GM12878 (cell line): ENCODE data around the gene USP14. TPM values are rescaled to one million over a fixed set of nuclear protein-coding genes. Genes with fewer than 3 reads are reported as not detected.

Experiments used
- ATAC-seq: fragments of 200-7000 bp; cut with Tn5 transposase; 3 replicates; pipeline ENCODE4 v1.9.1; 2020; ENCODE audit warnings: mild to moderate bottlenecking, moderate library complexity
- BruUV-seq: library from RNA; stranded (reverse); fragments of 400-500 nt; replicated peaks from 2 replicates; lab custom pipeline; 2021; lab: Mats Ljungman, UMichigan
- CTCF ChIA-PET: fragments of 300-600 bp; sonication (Branson Sonifier 250); formaldehyde crosslinking; extraction: SDS; loops from one replicate; lab custom pipeline; 2021; ENCODE audit warnings: inconsistent platforms; lab: Yijun Ruan, JAX
- POLR2A ChIA-PET: fragments of 350-600 bp; formaldehyde crosslinking; extraction: SDS; loops from one replicate; lab custom pipeline; 2021; ENCODE audit warnings: inconsistent platforms; lab: Charles Lee
- RAD21 ChIA-PET: fragments of 300-600 bp; sonication (Branson Sonifier 250); formaldehyde crosslinking; loops from one replicate; lab custom pipeline; 2023; ENCODE audit warnings: antibody characterized with exemption; ENCODE audit not compliant: unreplicated experiment; lab: Charles Lee
- SMC1A ChIA-PET: fragments of 300-600 bp; sonication (Branson Sonifier 250); formaldehyde crosslinking; loops from one replicate; lab custom pipeline; 2023; ENCODE audit not compliant: unreplicated experiment, uncharacterized antibody; lab: Charles Lee
- DNase-seq: peaks from one replicate; pipeline ENCODE4 v3.0.0-alpha.2; 2011; ENCODE audit warnings: low read depth, low spot score
- FAIRE-seq: peaks from 3 replicates; lab custom pipeline; 2011; peaks lifted over from hg19 to GRCh38; lab: Jason Lieb, UNC
- H2AFZ ChIP-seq: 2 replicates; pipeline ENCODE4 v1.6.0; 2011; ENCODE audit warnings: low read depth, low read length, control low read depth; ENCODE audit not compliant: control insufficient read depth
- H3K27ac ChIP-seq: 2 replicates; pipeline ENCODE4 v1.5.1; 2011; ENCODE audit warnings: control low read depth; ENCODE audit not compliant: control insufficient read depth, insufficient read depth
- H3K27me3 ChIP-seq, 2 experiments: replicated peaks in 1 of 2; 2 replicates each; pipeline versions ENCODE4 v1.6.0 to v1.6.1; 2011; ENCODE audit warnings: low read length in 1 of 2; ENCODE audit not compliant: control insufficient read depth in 2 of 2, insufficient read depth in 2 of 2
- H3K36me3 ChIP-seq, 2 experiments: 2 replicates each; pipeline ENCODE4 v1.5.1; 2011; ENCODE audit warnings: low read length in 1 of 2; ENCODE audit not compliant: control insufficient read depth in 2 of 2, insufficient read depth in 2 of 2
- H3K4me1 ChIP-seq: 2 replicates; pipeline ENCODE4 v1.6.1; 2011; ENCODE audit warnings: mild to moderate bottlenecking, low read length, moderate library complexity, mixed read lengths; ENCODE audit not compliant: control insufficient read depth, insufficient read depth
- H3K4me2 ChIP-seq: 2 replicates; pipeline ENCODE4 v1.6.0; 2011; ENCODE audit warnings: control low read depth; ENCODE audit not compliant: control insufficient read depth, insufficient read depth
- H3K4me3 ChIP-seq: fragments of 200-600 bp; sonication (generic); 2 replicates; pipeline ENCODE4 v1.5.1; 2016
- H3K79me2 ChIP-seq: 2 replicates; pipeline ENCODE4 v1.6.0; 2011; ENCODE audit warnings: low read length; ENCODE audit not compliant: control insufficient read depth, insufficient read depth
- H3K9ac ChIP-seq: 2 replicates; pipeline ENCODE4 v1.8.0; 2011; ENCODE audit warnings: low read length, control low read depth, mixed read lengths; ENCODE audit not compliant: control insufficient read depth, insufficient read depth
- H3K9me3 ChIP-seq: replicated peaks from 3 replicates; pipeline ENCODE4 v1.5.1; 2011; ENCODE audit warnings: mild to moderate bottlenecking, low read length; ENCODE audit not compliant: control insufficient read depth, insufficient read depth
- H4K20me1 ChIP-seq: 2 replicates; pipeline ENCODE4 v1.6.0; 2011; ENCODE audit not compliant: control insufficient read depth, insufficient read depth
- BCLAF1 ChIP-seq: fragments of 450-650 bp; IDR thresholded peaks from 2 replicates; pipeline ENCODE4 v1.6.1; 2017; ENCODE audit warnings: antibody characterized with exemption, mild to moderate bottlenecking, moderate library complexity
- BMI1 ChIP-seq: fragments of 450-650 bp; IDR thresholded peaks from 2 replicates; pipeline ENCODE4 v1.6.1; 2016; ENCODE audit warnings: mild to moderate bottlenecking, moderate library complexity, borderline replicate concordance
- CBX5 ChIP-seq: sonication (generic); IDR thresholded peaks from 2 replicates; pipeline ENCODE4 v1.6.1; 2016; ENCODE audit warnings: low read depth, moderate library complexity, mild to moderate bottlenecking, inconsistent platforms
- FOS ChIP-seq: IDR thresholded peaks from 3 replicates; pipeline ENCODE4 v1.6.1; 2011; ENCODE audit warnings: borderline replicate concordance; ENCODE audit not compliant: insufficient read length; ENCODE audit errors: extremely low read depth
- FOXM1 ChIP-seq: IDR thresholded peaks from 2 replicates; pipeline ENCODE4 v1.6.1; 2012; ENCODE audit warnings: low read depth, mild to moderate bottlenecking, inconsistent platforms, low read length, moderate library complexity
- KDM1A ChIP-seq: fragments of 200-600 bp; sonication (generic); IDR thresholded peaks from 2 replicates; pipeline ENCODE4 v1.6.1; 2016; ENCODE audit warnings: borderline replicate concordance
- KLF5 ChIP-seq: fragments of 450-650 bp; IDR thresholded peaks from 2 replicates; pipeline ENCODE4 v1.6.1; 2014; ENCODE audit warnings: mild to moderate bottlenecking; ENCODE audit not compliant: partially characterized antibody
- MEF2A ChIP-seq: IDR thresholded peaks from 2 replicates; pipeline ENCODE4 v1.6.1; 2011; ENCODE audit warnings: low read depth, mild to moderate bottlenecking, low read length, moderate library complexity; ENCODE audit not compliant: insufficient read depth
- POLR2A ChIP-seq: IDR thresholded peaks from 2 replicates; pipeline ENCODE4 v1.6.1; 2011; ENCODE audit warnings: low read depth, mild to moderate bottlenecking, low read length
- RELA ChIP-seq: fragments of 450-650 bp; IDR thresholded peaks from 2 replicates; pipeline ENCODE4 v1.8.0; 2014; ENCODE audit warnings: borderline replicate concordance; ENCODE audit not compliant: partially characterized antibody
- SMARCA5 ChIP-seq: fragments of 450-650 bp; IDR thresholded peaks from 2 replicates; pipeline ENCODE4 v1.6.1; 2017; ENCODE audit warnings: mild to moderate bottlenecking
- SPI1 ChIP-seq: IDR thresholded peaks from 2 replicates; pipeline ENCODE4 v1.6.1; 2011; ENCODE audit warnings: low read depth, mild to moderate bottlenecking, low read length, moderate library complexity, borderline replicate concordance; ENCODE audit not compliant: insufficient read depth
- WGBS: methylation state at CpG from one replicate; pipeline ENCODE4 v1.1.6; 2016; ENCODE audit warnings: low lambda C conversion rate; ENCODE audit not compliant: insufficient replicate concordance, insufficient coverage; ENCODE audit errors: missing lambda C conversion rate; 5-methylcytosine and 5-hydroxymethylcytosine counted together
- in situ Hi-C: fragments of 300-500 bp; cut with MboI; formaldehyde crosslinking; loops from 9 replicates; pipeline ENCODE4 v1.14.3; 2018; ENCODE audit warnings: mixed read lengths
- intact Hi-C: fragments of 100-400 bp; cut with micrococcal nuclease; formaldehyde crosslinking; loops from one replicate; pipeline ENCODE4 v1.14.2; 2022; ENCODE audit not compliant: unreplicated experiment
- polyA plus RNA-seq, 11 experiments: library from polyadenylated mRNA; depleted of rRNA in 4 of 11; unstranded in 6 of 11; stranded (reverse) in 5 of 11; fragments of >200 nt; fragmentation: Nextera tagmentation in 4 of 11; fragmentation: Illumina TruSeq in 1 of 11; extraction: Ambion mirVana in 4 of 11; extraction: Trizol in 1 of 11; gene quantifications; 1 replicate in 1 of 11; 2 replicates in 10 of 11; pipeline versions ENCODE4 v1.2.1 to v1.2.3, GENCODE V29; 2011 to 2016; ENCODE audit warnings: inconsistent platforms in 2 of 11, missing spikeins in 2 of 11, low read depth in 1 of 11
- total RNA-seq, 4 experiments: library from RNA; depleted of rRNA in 3 of 4; stranded (reverse); fragments of >200 nt in 3 of 4; fragmentation: Illumina TruSeq in 1 of 4; extraction: Trizol in 1 of 4; gene quantifications; 2 replicates each; pipeline versions ENCODE4 v1.2.1 to v1.2.3, GENCODE V29; 2013 to 2021
- TF ChIP-seq, protein P1 (sequence below): IDR thresholded peaks from 2 replicates; pipeline ENCODE4 v1.6.1; 2011; ENCODE audit warnings: borderline replicate concordance, low read depth, mild to moderate bottlenecking, moderate library complexity, mixed read lengths, low read length; ENCODE audit not compliant: insufficient read depth; ENCODE audit errors: extremely low read length
- TF ChIP-seq, protein P2 (sequence below): fragments of 450-650 bp; formaldehyde crosslinking; IDR thresholded peaks from 2 replicates; pipeline ENCODE4 v1.4.0; 2022; ENCODE audit warnings: mild to moderate bottlenecking, moderate library complexity
- TF ChIP-seq, protein P3 (sequence below): IDR thresholded peaks from 2 replicates; pipeline ENCODE4 v1.6.1; 2011; ENCODE audit warnings: low read depth, mild to moderate bottlenecking, low read length, moderate library complexity, borderline replicate concordance; ENCODE audit errors: extremely low read depth
- TF ChIP-seq, protein P4 (sequence below): fragments of 450-650 bp; IDR thresholded peaks from 2 replicates; pipeline ENCODE4 v1.6.1; 2017; ENCODE audit warnings: low read depth, mild to moderate bottlenecking, moderate library complexity

Gene USP14
- total and polyA plus RNA-seq, 10 of the 15 experiments (the other 5 are each of a cell fraction or from before 2014, with no cell fraction given) = 14.3 to 127 (median 29.6) TPM

GRCh38 chr18:250685-251084, 92.3 kb downstream of the USP14 start:
- FAIRE-seq (no peak), DNase-seq (no peak), ATAC-seq (no peak)
- Histone ChIP-seq H3K27me3 (no peaks in the 10 kb centered on the region), H3K4me3 (no peak overlapping the region), H3K9ac (no peak overlapping the region), H3K27ac (no peak overlapping the region), H3K4me2 (no peak overlapping the region), H3K4me1 (no peaks in the 10 kb centered on the region), H3K79me2 (no peaks in the 10 kb centered on the region), H4K20me1 (no peaks in the 10 kb centered on the region), H3K9me3 (no peaks in the 10 kb centered on the region), H2AFZ (no peak overlapping the region), H3K36me3 (peaks cover 6 to 22% of the 10 kb centered on the region in 2 experiments)
- 98% methylated on average over 2 of the region's 2 CpGs for WGBS
- ChIA-PET CTCF (interaction anchor here (0.7 to 1.5 kb wide), 3 partner anchors 11 to 20 kb away, joined by 3 to 4 read pairs (median 3); no protein-coding TSS in a partner anchor), SMC1A (no interaction called here), POLR2A (no interaction called here), RAD21 (no interaction called here)
- in situ Hi-C loops = no loop called here
- no TSS peak for BruUV-seq
- intact Hi-C loops = no loop called here
- TF ChIP-seq, protein P1, sequence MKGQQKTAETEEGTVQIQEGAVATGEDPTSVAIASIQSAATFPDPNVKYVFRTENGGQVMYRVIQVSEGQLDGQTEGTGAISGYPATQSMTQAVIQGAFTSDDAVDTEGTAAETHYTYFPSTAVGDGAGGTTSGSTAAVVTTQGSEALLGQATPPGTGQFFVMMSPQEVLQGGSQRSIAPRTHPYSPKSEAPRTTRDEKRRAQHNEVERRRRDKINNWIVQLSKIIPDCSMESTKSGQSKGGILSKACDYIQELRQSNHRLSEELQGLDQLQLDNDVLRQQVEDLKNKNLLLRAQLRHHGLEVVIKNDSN = no peak
- no peak for TF ChIP-seq FOXM1
- TF ChIP-seq MEF2A = no peak
- TF ChIP-seq BMI1 = no peak
- no peak for TF ChIP-seq POLR2A
- no peak for TF ChIP-seq FOS
- no peak for TF ChIP-seq KLF5
- TF ChIP-seq, protein P2, sequence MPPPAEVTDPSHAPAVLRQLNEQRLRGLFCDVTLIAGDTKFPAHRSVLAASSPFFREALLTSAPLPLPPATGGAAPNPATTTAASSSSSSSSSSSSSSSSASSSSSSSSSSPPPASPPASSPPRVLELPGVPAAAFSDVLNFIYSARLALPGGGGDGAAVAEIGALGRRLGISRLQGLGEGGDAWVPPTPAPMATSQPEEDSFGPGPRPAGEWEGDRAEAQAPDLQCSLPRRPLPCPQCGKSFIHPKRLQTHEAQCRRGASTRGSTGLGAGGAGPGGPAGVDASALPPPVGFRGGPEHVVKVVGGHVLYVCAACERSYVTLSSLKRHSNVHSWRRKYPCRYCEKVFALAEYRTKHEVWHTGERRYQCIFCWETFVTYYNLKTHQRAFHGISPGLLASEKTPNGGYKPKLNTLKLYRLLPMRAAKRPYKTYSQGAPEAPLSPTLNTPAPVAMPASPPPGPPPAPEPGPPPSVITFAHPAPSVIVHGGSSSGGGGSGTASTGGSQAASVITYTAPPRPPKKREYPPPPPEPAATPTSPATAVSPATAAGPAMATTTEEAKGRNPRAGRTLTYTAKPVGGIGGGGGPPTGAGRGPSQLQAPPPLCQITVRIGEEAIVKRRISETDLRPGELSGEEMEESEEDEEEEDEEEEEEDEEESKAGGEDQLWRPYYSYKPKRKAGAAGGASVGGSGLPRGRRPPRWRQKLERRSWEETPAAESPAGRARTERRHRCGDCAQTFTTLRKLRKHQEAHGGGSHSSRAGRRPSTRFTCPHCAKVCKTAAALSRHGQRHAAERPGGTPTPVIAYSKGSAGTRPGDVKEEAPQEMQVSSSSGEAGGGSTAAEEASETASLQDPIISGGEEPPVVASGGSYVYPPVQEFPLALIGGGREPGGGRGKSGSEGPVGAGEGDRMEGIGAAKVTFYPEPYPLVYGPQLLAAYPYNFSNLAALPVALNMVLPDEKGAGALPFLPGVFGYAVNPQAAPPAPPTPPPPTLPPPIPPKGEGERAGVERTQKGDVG (CRISPR knock-in tag) = no peak
- TF ChIP-seq SMARCA5 = no peak
- TF ChIP-seq CBX5 = no peak
- no peak for TF ChIP-seq RELA
- TF ChIP-seq, protein P3, sequence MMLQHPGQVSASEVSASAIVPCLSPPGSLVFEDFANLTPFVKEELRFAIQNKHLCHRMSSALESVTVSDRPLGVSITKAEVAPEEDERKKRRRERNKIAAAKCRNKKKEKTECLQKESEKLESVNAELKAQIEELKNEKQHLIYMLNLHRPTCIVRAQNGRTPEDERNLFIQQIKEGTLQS = no peak
- TF ChIP-seq SPI1 = no peak
- no peak for TF ChIP-seq KDM1A
- TF ChIP-seq BCLAF1 = no peak
- TF ChIP-seq, protein P4, sequence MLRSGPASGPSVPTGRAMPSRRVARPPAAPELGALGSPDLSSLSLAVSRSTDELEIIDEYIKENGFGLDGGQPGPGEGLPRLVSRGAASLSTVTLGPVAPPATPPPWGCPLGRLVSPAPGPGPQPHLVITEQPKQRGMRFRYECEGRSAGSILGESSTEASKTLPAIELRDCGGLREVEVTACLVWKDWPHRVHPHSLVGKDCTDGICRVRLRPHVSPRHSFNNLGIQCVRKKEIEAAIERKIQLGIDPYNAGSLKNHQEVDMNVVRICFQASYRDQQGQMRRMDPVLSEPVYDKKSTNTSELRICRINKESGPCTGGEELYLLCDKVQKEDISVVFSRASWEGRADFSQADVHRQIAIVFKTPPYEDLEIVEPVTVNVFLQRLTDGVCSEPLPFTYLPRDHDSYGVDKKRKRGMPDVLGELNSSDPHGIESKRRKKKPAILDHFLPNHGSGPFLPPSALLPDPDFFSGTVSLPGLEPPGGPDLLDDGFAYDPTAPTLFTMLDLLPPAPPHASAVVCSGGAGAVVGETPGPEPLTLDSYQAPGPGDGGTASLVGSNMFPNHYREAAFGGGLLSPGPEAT = no peak
